ENCODE measurements around the gene KIRREL3. TPM values are rescaled to one million over a fixed set of nuclear protein-coding genes. Genes with fewer than 3 reads are reported as not detected.

KIRREL3 gene
- total RNA-seq, 2 donors from 2014 or later = 0.28 TPM; not detected in 1

DNA sequence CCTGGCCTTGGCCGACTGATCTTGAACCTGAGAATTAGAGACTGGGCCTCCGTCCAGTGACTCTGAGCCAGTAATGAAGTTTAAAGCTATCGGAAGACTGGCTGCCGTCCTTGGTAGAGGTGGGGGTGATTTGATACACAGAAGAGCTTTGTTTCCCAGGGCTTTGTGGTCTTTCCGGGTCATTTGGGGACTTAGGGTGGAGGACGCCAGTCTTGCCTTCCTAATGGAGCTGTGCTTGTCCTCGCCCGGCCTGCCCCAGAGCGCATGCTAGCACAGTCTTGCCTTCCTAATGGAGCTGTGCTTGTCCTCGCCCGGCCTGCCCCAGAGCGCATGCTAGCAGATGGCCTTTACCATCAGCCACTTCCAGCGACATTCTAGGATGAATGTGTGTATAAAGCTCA is 579.3 kb downstream of the KIRREL3 start:
- TF ChIP-seq POLR2A (IDR thresholded peaks at IDR 0.05) = no peak
- TF ChIP-seq, protein P1, sequence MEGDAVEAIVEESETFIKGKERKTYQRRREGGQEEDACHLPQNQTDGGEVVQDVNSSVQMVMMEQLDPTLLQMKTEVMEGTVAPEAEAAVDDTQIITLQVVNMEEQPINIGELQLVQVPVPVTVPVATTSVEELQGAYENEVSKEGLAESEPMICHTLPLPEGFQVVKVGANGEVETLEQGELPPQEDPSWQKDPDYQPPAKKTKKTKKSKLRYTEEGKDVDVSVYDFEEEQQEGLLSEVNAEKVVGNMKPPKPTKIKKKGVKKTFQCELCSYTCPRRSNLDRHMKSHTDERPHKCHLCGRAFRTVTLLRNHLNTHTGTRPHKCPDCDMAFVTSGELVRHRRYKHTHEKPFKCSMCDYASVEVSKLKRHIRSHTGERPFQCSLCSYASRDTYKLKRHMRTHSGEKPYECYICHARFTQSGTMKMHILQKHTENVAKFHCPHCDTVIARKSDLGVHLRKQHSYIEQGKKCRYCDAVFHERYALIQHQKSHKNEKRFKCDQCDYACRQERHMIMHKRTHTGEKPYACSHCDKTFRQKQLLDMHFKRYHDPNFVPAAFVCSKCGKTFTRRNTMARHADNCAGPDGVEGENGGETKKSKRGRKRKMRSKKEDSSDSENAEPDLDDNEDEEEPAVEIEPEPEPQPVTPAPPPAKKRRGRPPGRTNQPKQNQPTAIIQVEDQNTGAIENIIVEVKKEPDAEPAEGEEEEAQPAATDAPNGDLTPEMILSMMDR (IDR thresholded peaks at IDR 0.05) = no peak
- TF ChIP-seq POLR2AphosphoS5 (IDR thresholded peaks at IDR 0.05) = no peak
- DNase-seq (ENCODE audit: low spot score) = no peak
- H3K36me3 ChIP-seq = no peaks in the 10 kb centered on the region
- no peaks in the 10 kb centered on the region for H3K27me3 ChIP-seq (replicated peaks; ENCODE audit: insufficient read depth)
- peaks cover 2% of the 10 kb centered on the region for H3K4me1 ChIP-seq (replicated peaks)
- WGBS = 62% methylated on average over 13 of the region's 13 CpGs
- H3K4me3 ChIP-seq = no peak overlapping the region
- no peaks in the 10 kb centered on the region for H3K9me3 ChIP-seq
- intact Hi-C loops (cut with DNase I) = no loop called here
- H3K27ac ChIP-seq = no peak overlapping the region

GRCh38 chr11:126420698-126421256 is 579.8 kb downstream of the KIRREL3 start:
- Histone ChIP-seq H3K36me3 (no peaks in the 10 kb centered on the region), H3K9me3 (no peaks in the 10 kb centered on the region), H3K4me1 (replicated peaks) (peaks cover 4% of the 10 kb centered on the region), H3K27ac (no peak overlapping the region), H3K27me3 (replicated peaks; ENCODE audit: insufficient read depth) (no peaks in the 10 kb centered on the region), H3K4me3 (no peak overlapping the region)
- TF ChIP-seq POLR2A (IDR thresholded peaks at IDR 0.05) (no peak), POLR2AphosphoS5 (IDR thresholded peaks at IDR 0.05) (no peak)
- TF ChIP-seq, protein P1 (IDR thresholded peaks at IDR 0.05) = no peak
- WGBS = 34% methylated on average over 6 of the region's 6 CpGs
- intact Hi-C loops (cut with DNase I) = no loop called here
- DNase-seq (ENCODE audit: low spot score) = no peak

GRCh38 chr11:126419801-126420697 is 580.5 kb downstream of the KIRREL3 start:
- DNase-seq (ENCODE audit: low spot score) = no peak
- no peaks in the 10 kb centered on the region for H3K9me3 ChIP-seq
- no peak overlapping the region for H3K4me3 ChIP-seq
- 71% methylated on average over 11 of the region's 11 CpGs for WGBS
- peaks cover 4% of the 10 kb centered on the region for H3K4me1 ChIP-seq (replicated peaks)
- H3K36me3 ChIP-seq = no peaks in the 10 kb centered on the region
- intact Hi-C loops (cut with DNase I) = loop anchor here (5.0 kb wide), 2 partner anchors 63 to 103 kb away; partner anchors contain the start of gene ST3GAL4
- TF ChIP-seq POLR2AphosphoS5 (IDR thresholded peaks at IDR 0.05) (no peak), POLR2A (IDR thresholded peaks at IDR 0.05) (no peak)
- TF ChIP-seq, protein P1 (IDR thresholded peaks at IDR 0.05) = no peak
- H3K27ac ChIP-seq = no peak overlapping the region
- no peaks in the 10 kb centered on the region for H3K27me3 ChIP-seq (replicated peaks; ENCODE audit: insufficient read depth)

GRCh38 chr11:126418887-126419286 is 581.7 kb downstream of the KIRREL3 start:
- no peaks in the 10 kb centered on the region for H3K9me3 ChIP-seq
- TF ChIP-seq POLR2A (IDR thresholded peaks at IDR 0.05) (no peak), POLR2AphosphoS5 (IDR thresholded peaks at IDR 0.05) (no peak)
- TF ChIP-seq, protein P1 (IDR thresholded peaks at IDR 0.05) = no peak
- no peak overlapping the region for H3K4me3 ChIP-seq
- H3K27ac ChIP-seq = no peak overlapping the region
- no peaks in the 10 kb centered on the region for H3K36me3 ChIP-seq
- WGBS = 28% methylated on average over 1 of the region's 1 CpG
- H3K27me3 ChIP-seq (replicated peaks; ENCODE audit: insufficient read depth) = no peaks in the 10 kb centered on the region
- DNase-seq (ENCODE audit: low spot score) = no peak
- peaks cover 4% of the 10 kb centered on the region for H3K4me1 ChIP-seq (replicated peaks)
- intact Hi-C loops (cut with DNase I) = loop anchor here (5.0 kb wide), 2 partner anchors 62 to 102 kb away; partner anchors contain the start of gene ST3GAL4

Measured in prostate gland (tissue), 2 donors.